Measurements from ENCODE around the gene SCRN1.

DNA sequence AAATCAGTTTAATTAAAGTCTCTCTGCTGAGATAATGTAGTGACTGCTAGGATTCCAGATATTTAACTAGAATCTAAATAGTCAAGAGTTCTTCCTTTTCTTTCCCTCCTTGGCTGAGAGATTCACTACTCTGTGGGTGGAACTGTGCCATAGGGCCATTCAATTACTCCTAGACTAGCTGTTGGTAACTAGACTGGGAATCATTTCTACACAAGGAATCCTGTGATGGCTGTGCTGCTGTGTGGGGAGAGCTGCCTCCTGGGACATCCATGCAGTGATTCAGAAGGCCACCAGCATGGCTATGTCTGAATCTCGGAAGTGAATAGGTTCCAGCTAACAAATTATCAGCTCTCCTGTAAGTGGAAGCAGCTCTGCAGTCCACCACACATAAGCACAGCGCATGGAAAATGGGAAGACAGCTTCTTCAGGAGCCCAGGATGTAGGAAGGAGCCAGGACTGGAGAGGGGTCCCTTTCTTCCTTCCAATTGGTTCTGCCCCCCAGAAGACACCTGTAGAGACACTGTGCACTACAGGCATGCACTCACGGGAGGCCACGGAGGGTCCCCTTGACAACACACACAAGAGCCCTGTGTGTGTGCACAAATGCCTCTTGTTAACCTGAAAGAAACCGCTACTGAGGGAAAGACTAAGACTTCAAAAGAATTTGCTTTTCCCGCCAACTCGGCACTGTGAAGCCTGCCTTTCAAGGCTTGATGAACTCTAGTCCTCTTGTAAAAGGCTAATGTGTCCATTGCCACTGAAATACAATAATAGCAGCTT is 66.5 kb downstream of the SCRN1 start:
- TF ChIP-seq, protein P1, sequence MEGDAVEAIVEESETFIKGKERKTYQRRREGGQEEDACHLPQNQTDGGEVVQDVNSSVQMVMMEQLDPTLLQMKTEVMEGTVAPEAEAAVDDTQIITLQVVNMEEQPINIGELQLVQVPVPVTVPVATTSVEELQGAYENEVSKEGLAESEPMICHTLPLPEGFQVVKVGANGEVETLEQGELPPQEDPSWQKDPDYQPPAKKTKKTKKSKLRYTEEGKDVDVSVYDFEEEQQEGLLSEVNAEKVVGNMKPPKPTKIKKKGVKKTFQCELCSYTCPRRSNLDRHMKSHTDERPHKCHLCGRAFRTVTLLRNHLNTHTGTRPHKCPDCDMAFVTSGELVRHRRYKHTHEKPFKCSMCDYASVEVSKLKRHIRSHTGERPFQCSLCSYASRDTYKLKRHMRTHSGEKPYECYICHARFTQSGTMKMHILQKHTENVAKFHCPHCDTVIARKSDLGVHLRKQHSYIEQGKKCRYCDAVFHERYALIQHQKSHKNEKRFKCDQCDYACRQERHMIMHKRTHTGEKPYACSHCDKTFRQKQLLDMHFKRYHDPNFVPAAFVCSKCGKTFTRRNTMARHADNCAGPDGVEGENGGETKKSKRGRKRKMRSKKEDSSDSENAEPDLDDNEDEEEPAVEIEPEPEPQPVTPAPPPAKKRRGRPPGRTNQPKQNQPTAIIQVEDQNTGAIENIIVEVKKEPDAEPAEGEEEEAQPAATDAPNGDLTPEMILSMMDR (IDR thresholded peaks at IDR 0.05), result no peak
- TF ChIP-seq POLR2AphosphoS5 (IDR thresholded peaks at IDR 0.05), result no peak
